Panc1 (cell line): Measurements from ENCODE around the gene CLSTN3.

Experiments used
- CTCF ChIP-seq: fragments of 450-650 bp; IDR thresholded peaks from 2 replicates; pipeline ENCODE4 v1.5.1; 2017; ENCODE audit warnings: mild to moderate bottlenecking
- POLR2AphosphoS5 ChIP-seq: IDR thresholded peaks from 2 replicates; pipeline ENCODE4 v1.6.1; 2012; ENCODE audit warnings: mild to moderate bottlenecking, low read depth, low read length, moderate library complexity
- REST ChIP-seq, 2 experiments: IDR thresholded peaks; 2 replicates each; pipeline ENCODE4 v1.6.1; 2011 to 2012; ENCODE audit warnings: low read depth in 2 of 2, control low read depth in 1 of 2, low read length in 1 of 2, mild to moderate bottlenecking in 1 of 2, moderate library complexity in 1 of 2; ENCODE audit not compliant: insufficient read depth in 1 of 2

- TF ChIP-seq CTCF, result no peak
- no peak for TF ChIP-seq POLR2AphosphoS5
- no peak for TF ChIP-seq REST (IDR thresholded peaks at IDR 0.05; ENCODE audit: insufficient read depth in 1 of 2, low read depth in 2 of 2, low read length in 1 of 2)
Measured at GRCh38 chr12:7130701-7131501, 730 bp downstream of the CLSTN3 start.
